ENCODE data around the gene MAST4. TPM values are rescaled to one million over a fixed set of nuclear protein-coding genes. Genes with fewer than 3 reads are reported as not detected.

Gene MAST4
- total and polyA plus RNA-seq, 2 of the 13 experiments (the other 11 are each of a cell fraction or from before 2014, with no cell fraction given): 3.4 to 3.7 TPM

DNA sequence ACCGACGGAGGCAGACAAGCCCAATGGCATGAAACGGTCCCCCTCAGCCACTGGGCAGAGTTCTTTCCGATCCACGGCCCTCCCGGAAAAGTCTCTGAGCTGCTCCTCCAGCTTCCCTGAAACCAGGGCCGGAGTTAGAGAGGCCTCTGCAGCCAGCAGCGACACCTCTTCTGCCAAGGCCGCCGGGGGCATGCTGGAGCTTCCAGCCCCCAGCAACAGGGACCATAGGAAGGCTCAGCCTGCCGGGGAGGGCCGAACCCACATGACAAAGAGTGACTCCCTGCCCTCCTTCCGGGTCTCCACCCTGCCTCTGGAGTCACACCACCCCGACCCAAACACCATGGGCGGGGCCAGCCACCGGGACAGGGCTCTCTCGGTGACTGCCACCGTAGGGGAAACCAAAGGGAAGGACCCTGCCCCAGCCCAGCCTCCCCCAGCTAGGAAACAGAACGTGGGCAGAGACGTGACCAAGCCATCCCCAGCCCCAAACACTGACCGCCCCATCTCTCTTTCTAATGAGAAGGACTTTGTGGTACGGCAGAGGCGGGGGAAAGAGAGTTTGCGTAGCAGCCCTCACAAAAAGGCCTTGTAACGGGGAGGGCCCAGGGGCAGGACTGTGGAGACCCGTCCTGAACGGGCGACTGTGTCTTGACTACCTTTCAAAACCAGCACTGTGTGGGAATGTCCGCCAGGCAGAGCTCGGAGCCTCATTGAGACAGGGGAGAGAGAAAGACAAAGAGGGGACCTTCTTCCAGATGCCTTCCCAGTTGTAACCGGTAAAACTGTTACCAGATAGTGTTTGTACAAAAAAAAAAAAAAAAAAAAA is 570.5 kb downstream of the MAST4 start:
- Histone ChIP-seq H3K4me1 (ENCODE audit: insufficient read depth, low read length) (no peaks in the 10 kb centered on the region), H2AFZ (ENCODE audit: low read length) (no peak overlapping the region), H4K20me1 (ENCODE audit: insufficient read depth, low read length) (no peaks in the 10 kb centered on the region), H3K4me2 (ENCODE audit: low read depth, low read length) (no peak overlapping the region), H3K27me3 (ENCODE audit: control insufficient read depth in 1 of 2, insufficient read depth in 2 of 2, low read length in 2 of 2) (no peaks in the 10 kb centered on the region), H3K36me3 (replicated peaks in 1 of 2; ENCODE audit: control insufficient read depth in 1 of 2, insufficient read depth in 2 of 2, low read length in 2 of 2) (peaks cover 1 to 18% of the 10 kb centered on the region in 2 experiments; a peak in 4 of 5 replicates), H3K9ac (ENCODE audit: insufficient read depth, low read depth, low read length) (no peak overlapping the region), H3K4me3 (replicated peaks in 1 of 3; ENCODE audit: insufficient read depth in 1 of 3, low read depth in 2 of 3, low read length in 3 of 3) (no peak overlapping the region), H3K27ac (ENCODE audit: extremely low read length, insufficient read depth, low read length) (no peak overlapping the region), H3K9me3 (ENCODE audit: low read length) (no peaks in the 10 kb centered on the region), H3K79me2 (ENCODE audit: insufficient read depth, low read length) (no peaks in the 10 kb centered on the region)
- ATAC-seq (no peak), FAIRE-seq (no peak), DNase-seq (ENCODE audit: low spot score) (no peak)
- no TSS peak for BruUV-seq (replicated peaks)
- ChIA-PET CTCF (ENCODE audit: low intra/inter-chr PET ratio, low total read pairs) (no interaction called here), POLR2A (no interaction called here)
- WGBS (ENCODE audit: low lambda C conversion rate): 97% methylated on average over 19 of the region's 31 CpGs
- intact Hi-C loops (cut with micrococcal nuclease; ENCODE audit: unreplicated experiment): no loop called here
- in situ Hi-C loops (cut with HindIII; ENCODE audit: extremely low pct_ligation_motif_present, low pct_unique_long_range_greater_than_20kb): no loop called here
- TF ChIP-seq, protein P1, sequence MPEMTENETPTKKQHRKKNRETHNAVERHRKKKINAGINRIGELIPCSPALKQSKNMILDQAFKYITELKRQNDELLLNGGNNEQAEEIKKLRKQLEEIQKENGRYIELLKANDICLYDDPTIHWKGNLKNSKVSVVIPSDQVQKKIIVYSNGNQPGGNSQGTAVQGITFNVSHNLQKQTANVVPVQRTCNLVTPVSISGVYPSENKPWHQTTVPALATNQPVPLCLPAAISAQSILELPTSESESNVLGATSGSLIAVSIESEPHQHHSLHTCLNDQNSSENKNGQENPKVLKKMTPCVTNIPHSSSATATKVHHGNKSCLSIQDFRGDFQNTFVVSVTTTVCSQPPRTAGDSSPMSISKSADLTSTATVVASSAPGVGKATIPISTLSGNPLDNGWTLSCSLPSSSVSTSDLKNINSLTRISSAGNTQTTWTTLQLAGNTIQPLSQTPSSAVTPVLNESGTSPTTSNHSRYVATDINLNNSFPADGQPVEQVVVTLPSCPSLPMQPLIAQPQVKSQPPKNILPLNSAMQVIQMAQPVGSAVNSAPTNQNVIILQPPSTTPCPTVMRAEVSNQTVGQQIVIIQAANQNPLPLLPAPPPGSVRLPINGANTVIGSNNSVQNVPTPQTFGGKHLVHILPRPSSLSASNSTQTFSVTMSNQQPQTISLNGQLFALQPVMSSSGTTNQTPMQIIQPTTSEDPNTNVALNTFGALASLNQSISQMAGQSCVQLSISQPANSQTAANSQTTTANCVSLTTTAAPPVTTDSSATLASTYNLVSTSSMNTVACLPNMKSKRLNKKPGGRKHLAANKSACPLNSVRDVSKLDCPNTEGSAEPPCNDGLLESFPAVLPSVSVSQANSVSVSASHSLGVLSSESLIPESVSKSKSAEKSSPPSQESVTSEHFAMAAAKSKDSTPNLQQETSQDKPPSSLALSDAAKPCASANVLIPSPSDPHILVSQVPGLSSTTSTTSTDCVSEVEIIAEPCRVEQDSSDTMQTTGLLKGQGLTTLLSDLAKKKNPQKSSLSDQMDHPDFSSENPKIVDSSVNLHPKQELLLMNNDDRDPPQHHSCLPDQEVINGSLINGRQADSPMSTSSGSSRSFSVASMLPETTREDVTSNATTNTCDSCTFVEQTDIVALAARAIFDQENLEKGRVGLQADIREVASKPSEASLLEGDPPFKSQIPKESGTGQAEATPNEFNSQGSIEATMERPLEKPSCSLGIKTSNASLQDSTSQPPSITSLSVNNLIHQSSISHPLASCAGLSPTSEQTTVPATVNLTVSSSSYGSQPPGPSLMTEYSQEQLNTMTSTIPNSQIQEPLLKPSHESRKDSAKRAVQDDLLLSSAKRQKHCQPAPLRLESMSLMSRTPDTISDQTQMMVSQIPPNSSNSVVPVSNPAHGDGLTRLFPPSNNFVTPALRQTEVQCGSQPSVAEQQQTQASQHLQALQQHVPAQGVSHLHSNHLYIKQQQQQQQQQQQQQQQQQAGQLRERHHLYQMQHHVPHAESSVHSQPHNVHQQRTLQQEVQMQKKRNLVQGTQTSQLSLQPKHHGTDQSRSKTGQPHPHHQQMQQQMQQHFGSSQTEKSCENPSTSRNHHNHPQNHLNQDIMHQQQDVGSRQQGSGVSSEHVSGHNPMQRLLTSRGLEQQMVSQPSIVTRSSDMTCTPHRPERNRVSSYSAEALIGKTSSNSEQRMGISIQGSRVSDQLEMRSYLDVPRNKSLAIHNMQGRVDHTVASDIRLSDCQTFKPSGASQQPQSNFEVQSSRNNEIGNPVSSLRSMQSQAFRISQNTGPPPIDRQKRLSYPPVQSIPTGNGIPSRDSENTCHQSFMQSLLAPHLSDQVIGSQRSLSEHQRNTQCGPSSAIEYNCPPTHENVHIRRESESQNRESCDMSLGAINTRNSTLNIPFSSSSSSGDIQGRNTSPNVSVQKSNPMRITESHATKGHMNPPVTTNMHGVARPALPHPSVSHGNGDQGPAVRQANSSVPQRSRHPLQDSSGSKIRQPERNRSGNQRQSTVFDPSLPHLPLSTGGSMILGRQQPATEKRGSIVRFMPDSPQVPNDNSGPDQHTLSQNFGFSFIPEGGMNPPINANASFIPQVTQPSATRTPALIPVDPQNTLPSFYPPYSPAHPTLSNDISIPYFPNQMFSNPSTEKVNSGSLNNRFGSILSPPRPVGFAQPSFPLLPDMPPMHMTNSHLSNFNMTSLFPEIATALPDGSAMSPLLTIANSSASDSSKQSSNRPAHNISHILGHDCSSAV (CRISPR knock-in tag; IDR thresholded peaks at IDR 0.05; ENCODE audit: borderline replicate concordance): no peak
- TF ChIP-seq, protein P2, sequence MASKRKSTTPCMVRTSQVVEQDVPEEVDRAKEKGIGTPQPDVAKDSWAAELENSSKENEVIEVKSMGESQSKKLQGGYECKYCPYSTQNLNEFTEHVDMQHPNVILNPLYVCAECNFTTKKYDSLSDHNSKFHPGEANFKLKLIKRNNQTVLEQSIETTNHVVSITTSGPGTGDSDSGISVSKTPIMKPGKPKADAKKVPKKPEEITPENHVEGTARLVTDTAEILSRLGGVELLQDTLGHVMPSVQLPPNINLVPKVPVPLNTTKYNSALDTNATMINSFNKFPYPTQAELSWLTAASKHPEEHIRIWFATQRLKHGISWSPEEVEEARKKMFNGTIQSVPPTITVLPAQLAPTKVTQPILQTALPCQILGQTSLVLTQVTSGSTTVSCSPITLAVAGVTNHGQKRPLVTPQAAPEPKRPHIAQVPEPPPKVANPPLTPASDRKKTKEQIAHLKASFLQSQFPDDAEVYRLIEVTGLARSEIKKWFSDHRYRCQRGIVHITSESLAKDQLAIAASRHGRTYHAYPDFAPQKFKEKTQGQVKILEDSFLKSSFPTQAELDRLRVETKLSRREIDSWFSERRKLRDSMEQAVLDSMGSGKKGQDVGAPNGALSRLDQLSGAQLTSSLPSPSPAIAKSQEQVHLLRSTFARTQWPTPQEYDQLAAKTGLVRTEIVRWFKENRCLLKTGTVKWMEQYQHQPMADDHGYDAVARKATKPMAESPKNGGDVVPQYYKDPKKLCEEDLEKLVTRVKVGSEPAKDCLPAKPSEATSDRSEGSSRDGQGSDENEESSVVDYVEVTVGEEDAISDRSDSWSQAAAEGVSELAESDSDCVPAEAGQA (IDR thresholded peaks at IDR 0.05; ENCODE audit: low read depth): no peak
- TF ChIP-seq, protein P2 (CRISPR knock-in tag; IDR thresholded peaks at IDR 0.05; ENCODE audit: borderline replicate concordance): no peak
- TF ChIP-seq, protein P3, sequence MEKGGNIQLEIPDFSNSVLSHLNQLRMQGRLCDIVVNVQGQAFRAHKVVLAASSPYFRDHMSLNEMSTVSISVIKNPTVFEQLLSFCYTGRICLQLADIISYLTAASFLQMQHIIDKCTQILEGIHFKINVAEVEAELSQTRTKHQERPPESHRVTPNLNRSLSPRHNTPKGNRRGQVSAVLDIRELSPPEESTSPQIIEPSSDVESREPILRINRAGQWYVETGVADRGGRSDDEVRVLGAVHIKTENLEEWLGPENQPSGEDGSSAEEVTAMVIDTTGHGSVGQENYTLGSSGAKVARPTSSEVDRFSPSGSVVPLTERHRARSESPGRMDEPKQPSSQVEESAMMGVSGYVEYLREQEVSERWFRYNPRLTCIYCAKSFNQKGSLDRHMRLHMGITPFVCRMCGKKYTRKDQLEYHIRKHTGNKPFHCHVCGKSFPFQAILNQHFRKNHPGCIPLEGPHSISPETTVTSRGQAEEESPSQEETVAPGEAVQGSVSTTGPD (CRISPR knock-in tag; IDR thresholded peaks at IDR 0.05): no peak
- TF ChIP-seq ZNF251 (CRISPR knock-in tag; IDR thresholded peaks at IDR 0.05): no peak
- TF ChIP-seq JDP2 (CRISPR knock-in tag; IDR thresholded peaks at IDR 0.05; ENCODE audit: borderline replicate concordance): no peak
- no peak for TF ChIP-seq HDAC2 (CRISPR knock-in tag; IDR thresholded peaks at IDR 0.05)

Data from HepG2 (cell line).